Endothelial cell (in vitro differentiated cells): ENCODE measurements around the gene SLX9. TPM values are rescaled to one million over a fixed set of nuclear protein-coding genes. Genes with fewer than 3 reads are reported as not detected.

Experiments
- DNase-seq: peaks from one replicate; pipeline ENCODE4 v3.0.0; 2021; ENCODE audit warnings: low spot score
- H3K27ac Mint-ChIP-seq: one replicate; pipeline ENCODE4 v1.8.0; 2021; ENCODE audit warnings: mixed read lengths, inconsistent platforms; ENCODE audit not compliant: unreplicated experiment
- H3K27me3 Mint-ChIP-seq: one replicate; pipeline ENCODE4 v1.8.0; 2021; ENCODE audit warnings: mild to moderate bottlenecking, moderate library complexity, mixed read lengths, inconsistent platforms; ENCODE audit not compliant: unreplicated experiment
- H3K36me3 Mint-ChIP-seq: one replicate; pipeline ENCODE4 v1.8.0; 2021; ENCODE audit warnings: mild to moderate bottlenecking, low read depth, mixed read lengths, inconsistent platforms; ENCODE audit not compliant: unreplicated experiment
- H3K4me1 Mint-ChIP-seq: one replicate; pipeline ENCODE4 v1.8.0; 2021; ENCODE audit warnings: mild to moderate bottlenecking, mixed read lengths, inconsistent platforms; ENCODE audit not compliant: unreplicated experiment
- H3K4me3 Mint-ChIP-seq: one replicate; pipeline ENCODE4 v1.8.0; 2021; ENCODE audit warnings: mild to moderate bottlenecking, mixed read lengths, inconsistent platforms; ENCODE audit not compliant: unreplicated experiment
- H3K9me3 Mint-ChIP-seq: one replicate; pipeline ENCODE4 v1.8.0; 2021; ENCODE audit warnings: mixed read lengths, inconsistent platforms; ENCODE audit not compliant: unreplicated experiment
- CTCF ChIP-seq: fragments of 200-600 bp; sonication (generic); IDR thresholded peaks from one replicate; pipeline ENCODE4 v1.5.0; 2021; ENCODE audit warnings: antibody characterized with exemption; ENCODE audit not compliant: unreplicated experiment
- total RNA-seq: library from RNA; stranded (reverse); fragmentation: NEBNext Ultra II Directional; extraction: Animal tissue kit (Norgen Biotek cat#: 25700); gene quantifications from one replicate; pipeline ENCODE4 v1.2.1, GENCODE V29; 2021; ENCODE audit not compliant: unreplicated experiment

The SLX9 gene
- total RNA-seq, 1 donor from 2014 or later, result 13.7 TPM

- no peak for DNase-seq
- H3K9me3 Mint-ChIP-seq, result no peaks in the 10 kb centered on the region
- no peaks in the 10 kb centered on the region for H3K4me1 Mint-ChIP-seq
- no peak overlapping the region for H3K4me3 Mint-ChIP-seq
- peaks cover 4% of the 10 kb centered on the region for H3K36me3 Mint-ChIP-seq
- no peak for TF ChIP-seq CTCF
- peak overlapping the region; percentile 9 for H3K27ac Mint-ChIP-seq
- H3K27me3 Mint-ChIP-seq, result peaks cover 2% of the 10 kb centered on the region
Observed at GRCh38 chr21:44960141-44961092, 20.6 kb downstream of the SLX9 start.

- Mint-ChIP-seq H3K27ac (no peak overlapping the region), H3K36me3 (peaks cover 4% of the 10 kb centered on the region), H3K4me1 (no peaks in the 10 kb centered on the region), H3K4me3 (no peak overlapping the region), H3K27me3 (peaks cover 2% of the 10 kb centered on the region), H3K9me3 (no peaks in the 10 kb centered on the region)
- DNase-seq, result no peak
- TF ChIP-seq CTCF, result no peak
Observed at GRCh38 chr21:44962403-44962966, 22.7 kb downstream of the SLX9 start.

GRCh38 chr21:44964381-44964780 is 24.6 kb downstream of the SLX9 start:
- DNase-seq, result no peak
- H3K4me1 Mint-ChIP-seq, result peaks cover under 1% of the 10 kb centered on the region
- H3K9me3 Mint-ChIP-seq, result no peaks in the 10 kb centered on the region
- H3K27ac Mint-ChIP-seq, result no peak overlapping the region
- no peaks in the 10 kb centered on the region for H3K36me3 Mint-ChIP-seq
- no peak for TF ChIP-seq CTCF
- no peak overlapping the region for H3K4me3 Mint-ChIP-seq
- peaks cover 2% of the 10 kb centered on the region for H3K27me3 Mint-ChIP-seq

- no peak for DNase-seq
- Mint-ChIP-seq H3K4me1 (peaks cover 11% of the 10 kb centered on the region), H3K9me3 (no peaks in the 10 kb centered on the region), H3K27ac (no peak overlapping the region), H3K36me3 (no peaks in the 10 kb centered on the region), H3K4me3 (peak overlapping the region; percentile 42), H3K27me3 (peaks cover 8% of the 10 kb centered on the region)
- TF ChIP-seq CTCF, result no peak
Observed at GRCh38 chr21:44965251-44966022, 25.6 kb downstream of the SLX9 start.
